ENCODE data around the gene ZNF460. TPM values are rescaled to one million over a fixed set of nuclear protein-coding genes. Genes with fewer than 3 reads are reported as not detected.
"Not testable (repeated sequence)": the region's sequence is repeated elsewhere in the genome, so short reads cannot be mapped to it uniquely, and the experiment has no call there.

ZNF460 gene
- 49.6 and 66.0 TPM in 2 replicates for total RNA-seq

DNA sequence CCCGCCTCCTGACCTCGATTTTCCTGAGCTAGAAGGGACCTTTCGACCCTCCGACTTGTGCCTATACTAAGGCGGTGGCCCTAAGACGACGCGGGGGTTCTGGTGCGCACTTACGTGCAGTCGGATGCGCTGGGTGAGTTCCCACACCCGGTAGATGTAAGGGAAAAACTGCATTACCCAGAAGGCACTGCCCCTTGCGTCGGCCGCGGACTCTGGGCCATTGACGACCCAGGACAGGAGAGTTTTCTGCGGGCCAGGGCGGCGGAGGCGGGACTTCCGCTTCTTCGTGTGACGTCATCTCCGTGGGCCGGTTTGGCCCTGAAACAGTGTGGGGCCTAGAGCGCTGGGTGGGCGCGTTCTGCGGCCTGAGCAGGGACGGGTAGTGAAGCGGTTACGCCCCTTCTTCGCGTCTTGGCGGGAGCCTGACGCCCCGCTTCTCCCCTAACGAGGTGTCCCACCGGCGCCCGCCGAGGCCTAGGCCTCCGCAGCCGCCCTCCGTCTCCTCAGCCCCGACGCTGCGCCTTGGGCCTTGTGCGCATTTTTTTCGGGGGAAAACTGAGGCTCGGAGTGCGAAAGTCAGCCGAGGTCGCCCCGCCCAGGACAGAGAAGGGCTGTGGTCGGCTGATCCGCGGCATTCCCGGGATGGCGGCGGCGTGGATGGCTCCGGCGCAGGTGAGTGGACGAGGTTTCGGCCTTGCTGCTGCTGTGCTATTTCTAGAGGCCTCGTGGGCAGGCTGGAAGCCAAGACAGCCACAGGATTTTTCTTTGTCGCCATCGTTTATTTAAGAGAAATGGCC, at the start of gene ZNF460:
TSS of gene ZNF460 (plus strand) at position 321 of the 797 bp plus-strand sequence. CDS start at position 643, 322 bp downstream.
- DNase-seq (ENCODE audit: low read depth, low spot score), result peak; percentile 92

GRCh38 chr19:57231686-57232085, 48.6 kb upstream of the ZNF460 start:
- no peak for DNase-seq (ENCODE audit: low read depth, low spot score)

DNA sequence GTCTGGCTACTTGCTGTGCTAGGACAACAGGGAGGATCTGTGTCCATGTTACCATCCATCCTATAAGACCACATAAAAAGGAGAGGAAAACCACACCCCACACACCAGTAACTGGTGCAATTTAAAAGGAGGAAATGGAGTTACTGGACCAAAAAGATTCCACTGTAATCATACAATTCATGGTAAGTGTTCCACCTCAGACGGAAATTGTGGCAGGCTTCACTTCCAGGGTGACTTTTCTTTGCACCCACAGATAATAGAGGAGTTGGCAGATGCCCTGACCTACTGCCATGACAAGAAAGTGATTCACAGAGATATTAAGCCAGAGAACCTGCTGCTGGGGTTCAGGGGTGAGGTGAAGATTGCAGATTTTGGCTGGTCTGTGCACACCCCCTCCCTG, 47.1 kb upstream of the ZNF460 start:
- DNase-seq (ENCODE audit: low read depth, low spot score), result no peak

DNA sequence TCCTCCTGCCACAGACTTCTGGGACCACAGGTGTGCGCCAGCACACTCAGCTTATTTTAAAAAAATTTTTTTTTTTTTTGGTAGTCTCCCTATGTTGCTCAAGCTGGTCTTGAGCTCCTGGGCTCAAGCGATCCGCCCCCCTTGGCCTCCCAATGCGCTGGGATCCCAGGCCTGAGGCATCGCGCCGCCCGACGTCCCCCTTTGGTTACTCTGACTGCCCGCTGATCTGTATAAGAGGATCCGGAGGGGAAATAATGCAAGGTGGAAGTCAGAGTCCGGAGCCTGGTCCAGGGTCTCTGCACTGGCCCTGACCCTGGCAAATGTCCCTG, 40.3 kb upstream of the ZNF460 start:
- DNase-seq (ENCODE audit: low read depth, low spot score), result no peak

GRCh38 chr19:57240311-57241090, 39.8 kb upstream of the ZNF460 start, which contains the start of gene ZNF805:
Gene ZNF805, plus strand, starts transcription at chr19:57240632. Its CDS starts 260 bp downstream, at chr19:57240892.
- peak; percentile 77 for DNase-seq (ENCODE audit: low read depth, low spot score)

GRCh38 chr19:57241176-57241575, 39.1 kb upstream of the ZNF460 start:
- DNase-seq (ENCODE audit: low read depth, low spot score), result no peak

DNA sequence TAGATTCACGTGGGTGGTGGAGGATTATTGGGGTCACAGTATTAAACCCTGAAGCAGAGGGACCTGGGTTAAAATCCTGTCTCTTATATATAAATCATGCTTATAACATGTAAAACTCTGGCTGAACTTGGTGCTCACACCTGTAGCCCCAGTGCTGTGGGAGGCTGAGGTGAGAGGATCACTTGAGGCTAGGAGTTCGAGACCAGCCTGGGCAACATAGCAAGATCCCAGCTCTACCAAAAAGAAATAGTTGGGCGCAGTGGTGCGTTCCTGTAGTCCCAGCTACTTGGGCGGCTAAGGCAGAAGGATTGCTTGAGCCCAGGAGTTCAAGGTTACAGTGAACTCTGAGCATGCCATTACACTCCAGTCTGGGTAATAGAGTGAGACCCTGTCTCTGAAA, 37.5 kb upstream of the ZNF460 start:
- DNase-seq (ENCODE audit: low read depth, low spot score), result no peak

- no peak for DNase-seq (ENCODE audit: low read depth, low spot score)
These were observed 35.8 kb upstream of the ZNF460 start for GRCh38 chr19:57244513-57244912.

DNA sequence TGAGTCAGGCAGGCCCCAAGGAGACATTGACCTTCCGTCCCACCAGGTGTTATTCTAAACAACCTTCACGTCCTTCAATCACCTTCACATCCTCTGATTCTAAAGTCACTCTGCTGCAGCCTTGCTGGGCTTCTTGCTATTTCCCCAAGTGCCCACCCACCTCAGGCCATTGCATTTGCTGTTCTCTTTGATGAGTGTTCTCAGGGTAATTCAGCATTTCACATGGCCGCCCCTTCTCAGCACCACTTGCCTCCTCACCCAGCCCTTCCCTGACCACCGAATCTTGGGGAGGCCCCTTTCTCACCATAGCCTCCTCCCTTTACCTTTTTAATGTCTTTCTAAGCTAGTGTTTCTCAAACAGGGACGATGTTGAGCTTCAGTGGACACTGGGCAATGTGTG, 35.2 kb upstream of the ZNF460 start:
- DNase-seq (ENCODE audit: low read depth, low spot score), result no peak

GRCh38 chr19:57245959-57246358, 34.3 kb upstream of the ZNF460 start:
- no peak for DNase-seq (ENCODE audit: low read depth, low spot score)

- DNase-seq (ENCODE audit: low read depth, low spot score), result no peak
These were observed 31.6 kb upstream of the ZNF460 start for GRCh38 chr19:57248646-57249045.

- DNase-seq (ENCODE audit: low read depth, low spot score), result no peak
These were observed 31.0 kb upstream of the ZNF460 start for GRCh38 chr19:57249329-57249728.

DNA sequence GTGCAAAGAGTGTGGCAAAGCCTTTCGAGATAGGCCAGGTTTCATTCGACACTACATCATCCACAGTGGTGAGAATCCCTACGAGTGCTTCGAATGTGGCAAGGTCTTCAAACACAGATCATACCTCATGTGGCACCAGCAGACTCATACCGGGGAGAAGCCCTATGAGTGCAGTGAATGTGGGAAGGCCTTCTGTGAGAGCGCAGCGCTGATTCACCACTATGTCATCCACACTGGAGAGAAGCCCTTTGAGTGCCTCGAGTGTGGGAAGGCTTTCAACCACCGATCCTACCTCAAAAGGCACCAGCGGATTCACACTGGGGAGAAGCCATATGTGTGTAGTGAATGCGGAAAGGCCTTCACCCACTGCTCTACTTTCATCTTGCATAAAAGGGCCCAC, 26.5 kb upstream of the ZNF460 start:
- DNase-seq (ENCODE audit: low read depth, low spot score), result not testable (repeated sequence)

DNA sequence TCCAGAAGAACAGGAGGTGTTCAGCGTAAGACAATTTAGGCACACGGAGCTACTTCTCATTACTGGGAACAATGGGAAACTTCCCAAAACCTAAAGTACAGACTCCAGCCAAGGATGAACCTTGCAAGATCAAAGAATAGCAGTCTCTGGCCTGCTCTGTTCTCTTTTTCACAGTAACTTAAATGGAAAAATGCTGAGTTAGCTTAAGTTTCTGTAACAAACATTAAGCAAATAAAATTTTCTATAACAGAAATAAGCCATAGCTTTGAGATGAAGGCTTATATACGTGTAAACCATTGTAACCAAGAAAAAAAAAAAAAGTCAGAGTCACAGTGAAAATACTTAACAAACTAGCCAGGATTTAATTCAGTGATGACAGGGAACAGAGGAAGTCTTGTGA, 18.2 kb upstream of the ZNF460 start:
- DNase-seq (ENCODE audit: low read depth, low spot score), result no peak

GRCh38 chr19:57263244-57263741, 17.0 kb upstream of the ZNF460 start:
- no peak for DNase-seq (ENCODE audit: low read depth, low spot score)

- no peak for DNase-seq (ENCODE audit: low read depth, low spot score)
These were observed 13.0 kb upstream of the ZNF460 start for GRCh38 chr19:57267291-57267690.

DNA sequence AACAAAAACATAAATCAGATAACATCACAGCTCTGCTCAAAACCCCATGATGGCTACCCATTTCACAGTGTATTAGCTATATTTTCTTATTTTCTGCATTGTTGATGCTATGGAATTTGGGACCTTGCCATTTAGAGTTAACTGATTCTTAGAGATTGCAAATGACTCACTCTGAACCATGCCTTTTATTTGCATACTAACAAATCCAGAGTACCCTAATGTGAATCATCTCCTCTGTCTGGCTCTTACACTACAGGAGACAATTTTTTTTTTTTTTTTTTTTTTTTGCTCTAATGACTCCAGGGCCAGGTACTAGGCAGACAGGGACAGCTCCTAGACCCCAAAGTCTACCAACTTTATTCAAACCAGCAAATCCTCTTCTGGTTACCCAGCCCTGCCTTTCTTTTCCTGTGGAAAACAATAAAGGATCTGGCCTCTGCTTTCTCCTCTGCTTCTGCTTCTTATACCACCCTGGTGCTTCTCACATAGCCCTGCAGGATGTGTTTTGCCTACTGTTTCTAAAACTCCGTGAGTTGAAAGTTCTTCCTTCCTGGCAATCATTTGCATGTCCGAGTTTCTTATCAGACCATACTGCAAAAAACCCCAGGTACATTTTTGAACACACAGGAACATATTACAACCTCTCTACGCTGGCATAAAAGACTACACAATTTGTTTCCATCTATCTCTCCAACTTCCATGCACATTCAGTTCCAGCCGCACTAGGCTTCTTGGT, 10.6 kb upstream of the ZNF460 start:
- no peak for DNase-seq (ENCODE audit: low read depth, low spot score)

GRCh38 chr19:57271280-57271679, 9.0 kb upstream of the ZNF460 start:
- no peak for DNase-seq (ENCODE audit: low read depth, low spot score)

- DNase-seq (ENCODE audit: low read depth, low spot score), result no peak
These were observed 7.3 kb upstream of the ZNF460 start for GRCh38 chr19:57273014-57273413.

GRCh38 chr19:57276430-57276829, 3.9 kb upstream of the ZNF460 start:
- DNase-seq (ENCODE audit: low read depth, low spot score), result no peak

DNA sequence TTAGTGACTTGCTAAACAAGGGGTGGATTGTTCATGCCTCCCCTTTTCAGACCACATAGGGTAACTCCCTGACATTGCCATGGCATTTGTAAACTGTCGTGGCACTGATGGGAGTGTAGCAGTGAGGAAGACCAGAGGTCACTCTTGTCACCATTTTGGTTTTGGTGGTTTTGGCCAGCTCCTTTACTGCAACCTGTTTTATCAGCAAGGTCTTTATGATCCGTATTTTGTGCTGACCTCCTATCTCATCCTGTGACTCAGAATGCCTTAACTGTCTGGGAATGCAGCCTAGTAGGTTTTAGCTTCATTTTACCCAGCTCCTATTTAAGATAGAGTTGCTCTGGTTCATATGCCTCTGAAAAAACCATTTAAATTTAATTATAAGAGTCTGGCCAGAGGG, 1.8 kb upstream of the ZNF460 start:
- not testable (repeated sequence) for DNase-seq (ENCODE audit: low read depth, low spot score)
